OCI-LY7 (cell line): ENCODE data around the gene ARHGAP24.
"Not testable (repeated sequence)": the region's sequence is repeated elsewhere in the genome, so short reads cannot be mapped to it uniquely, and the experiment has no call there.

Source experiments
- EZH2phosphoT487 ChIP-seq: fragments of 200-600 bp; sonication (generic); IDR thresholded peaks from 2 replicates; pipeline ENCODE4 v1.6.1; 2018; ENCODE audit warnings: low read depth, borderline replicate concordance, mild to moderate bottlenecking, mixed run types, antibody characterized with exemption, low read length, moderate library complexity, mixed read lengths
- TF ChIP-seq, protein P1 (sequence below): fragments of 200-600 bp; sonication (generic); conservative IDR thresholded peaks from 2 replicates; pipeline ENCODE4 v1.5.1; 2014; ENCODE audit warnings: mild to moderate bottlenecking, antibody characterized with exemption, low read length, moderate library complexity, mixed read lengths

DNA sequence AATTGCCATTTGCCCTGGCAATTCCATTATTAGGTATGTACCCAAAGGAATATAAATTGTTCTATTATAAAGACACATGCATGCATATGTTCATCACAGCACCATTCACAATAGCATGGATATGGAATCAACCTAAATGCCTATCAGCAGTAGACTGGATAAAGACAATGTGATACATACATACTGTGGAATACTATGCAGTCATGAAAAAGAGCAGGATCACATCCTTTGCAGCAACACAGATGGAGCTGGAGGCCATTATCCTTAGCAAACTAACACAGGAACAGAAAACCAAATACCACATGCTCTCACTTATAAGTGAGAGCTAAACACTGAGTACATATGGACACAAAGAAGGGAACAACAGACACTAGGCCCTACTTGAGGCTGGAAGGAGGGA, 345.2 kb downstream of the ARHGAP24 start:
- TF ChIP-seq, protein P1, sequence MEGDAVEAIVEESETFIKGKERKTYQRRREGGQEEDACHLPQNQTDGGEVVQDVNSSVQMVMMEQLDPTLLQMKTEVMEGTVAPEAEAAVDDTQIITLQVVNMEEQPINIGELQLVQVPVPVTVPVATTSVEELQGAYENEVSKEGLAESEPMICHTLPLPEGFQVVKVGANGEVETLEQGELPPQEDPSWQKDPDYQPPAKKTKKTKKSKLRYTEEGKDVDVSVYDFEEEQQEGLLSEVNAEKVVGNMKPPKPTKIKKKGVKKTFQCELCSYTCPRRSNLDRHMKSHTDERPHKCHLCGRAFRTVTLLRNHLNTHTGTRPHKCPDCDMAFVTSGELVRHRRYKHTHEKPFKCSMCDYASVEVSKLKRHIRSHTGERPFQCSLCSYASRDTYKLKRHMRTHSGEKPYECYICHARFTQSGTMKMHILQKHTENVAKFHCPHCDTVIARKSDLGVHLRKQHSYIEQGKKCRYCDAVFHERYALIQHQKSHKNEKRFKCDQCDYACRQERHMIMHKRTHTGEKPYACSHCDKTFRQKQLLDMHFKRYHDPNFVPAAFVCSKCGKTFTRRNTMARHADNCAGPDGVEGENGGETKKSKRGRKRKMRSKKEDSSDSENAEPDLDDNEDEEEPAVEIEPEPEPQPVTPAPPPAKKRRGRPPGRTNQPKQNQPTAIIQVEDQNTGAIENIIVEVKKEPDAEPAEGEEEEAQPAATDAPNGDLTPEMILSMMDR, result not testable (repeated sequence)
- not testable (repeated sequence) for TF ChIP-seq EZH2phosphoT487
